GM21723 (cell line): Measurements from ENCODE around the gene SCRG1.

ENCODE experiments used
- ATAC-seq: cut with Tn5 transposase; IDR thresholded peaks from one replicate; pipeline ENCODE4 v1.9.1; 2021; ENCODE audit warnings: mild to moderate bottlenecking, moderate library complexity; ENCODE audit not compliant: unreplicated experiment

The SCRG1 gene

DNA sequence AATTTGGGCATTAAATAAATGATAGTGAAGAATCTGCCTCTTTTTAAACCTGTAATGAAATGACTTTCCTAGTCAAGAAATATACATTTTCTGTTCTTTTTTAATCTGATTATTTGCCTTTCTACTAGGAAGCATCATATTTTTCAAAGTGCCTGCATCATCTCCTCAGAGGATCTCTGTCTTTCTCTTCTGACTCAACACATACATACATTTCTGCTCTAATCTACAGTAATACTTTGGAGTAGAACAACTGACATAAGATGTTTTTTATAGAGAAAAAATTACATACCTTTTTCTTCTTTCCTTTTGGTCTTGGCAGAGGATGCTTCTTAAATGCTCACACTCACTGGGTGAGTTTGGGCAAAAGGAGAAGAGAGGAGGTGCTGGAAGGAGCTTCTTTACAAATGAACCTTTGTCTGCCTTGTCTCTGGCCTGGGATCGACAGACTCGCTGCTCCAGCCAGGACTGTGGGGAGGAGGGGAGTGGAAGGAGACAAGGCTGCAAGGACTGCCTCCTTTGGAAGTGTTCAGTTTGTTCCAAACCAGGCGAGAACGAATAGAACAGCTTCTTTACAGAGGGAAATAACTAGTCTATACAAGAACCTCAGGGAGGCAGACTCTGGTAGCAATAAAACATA, at the start of gene SCRG1:
Gene SCRG1 (minus strand): TSS at position 338 of the 637 bp plus-strand sequence. CDS start 7,702 bp downstream, outside the sequence.
- ATAC-seq, result no peak

DNA sequence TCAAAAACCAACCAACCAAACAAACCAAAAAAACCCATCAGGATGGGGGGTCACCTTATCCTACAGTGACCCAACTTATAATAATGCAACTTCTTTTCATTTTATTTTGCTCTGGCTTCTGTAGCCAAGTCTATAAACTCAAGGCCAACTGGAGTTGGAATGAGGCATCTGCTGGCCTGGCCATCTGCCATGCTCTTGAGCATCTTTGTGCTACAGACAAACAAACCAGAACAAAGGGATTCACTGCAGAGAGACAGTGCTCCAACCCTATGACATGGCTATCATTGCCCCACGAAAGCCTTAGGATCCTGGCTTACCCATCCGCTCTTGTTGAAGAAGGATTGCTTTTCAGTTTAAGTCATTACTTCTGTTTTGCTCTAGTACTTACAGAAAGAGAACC, 49.2 kb upstream of the SCRG1 start:
- no peak for ATAC-seq

DNA sequence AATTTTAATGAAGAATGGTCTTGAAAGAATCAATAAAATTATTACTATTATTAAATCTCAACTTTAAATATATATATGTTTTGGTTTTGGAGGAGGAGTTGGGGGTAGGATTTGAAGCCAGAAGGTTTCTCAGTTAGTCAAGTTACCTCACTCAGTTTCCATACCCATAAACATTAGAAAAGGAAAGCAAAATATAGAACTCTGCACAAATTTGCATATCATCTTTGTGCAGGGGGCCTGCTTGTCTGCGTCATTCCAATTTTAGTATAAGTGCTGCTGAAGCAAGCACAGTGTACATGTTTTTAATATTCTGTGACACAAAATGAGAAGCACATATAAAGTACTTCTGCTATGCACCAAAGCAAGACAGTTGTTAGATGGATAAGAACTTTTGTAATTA, 47.5 kb upstream of the SCRG1 start:
- peak; percentile 92 for ATAC-seq

DNA sequence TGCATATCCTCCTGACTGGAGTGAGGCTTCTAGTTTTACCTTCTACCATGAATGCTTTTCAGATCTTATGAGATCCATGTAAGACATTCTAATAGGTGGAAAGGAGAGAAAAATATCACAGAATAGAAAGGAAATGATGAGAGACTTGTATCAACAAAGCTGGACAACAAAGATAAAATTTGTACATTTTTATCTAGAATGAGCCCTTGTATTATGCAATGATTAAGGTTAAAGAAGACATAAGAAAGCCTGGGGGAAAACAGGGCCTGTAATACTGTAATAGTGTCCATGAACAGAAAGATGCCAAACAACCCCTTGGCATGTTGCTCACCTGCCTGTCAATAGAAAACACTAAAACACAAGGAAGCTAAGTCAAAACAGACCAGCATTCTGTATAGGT, 44.2 kb upstream of the SCRG1 start:
- ATAC-seq, result no peak

DNA sequence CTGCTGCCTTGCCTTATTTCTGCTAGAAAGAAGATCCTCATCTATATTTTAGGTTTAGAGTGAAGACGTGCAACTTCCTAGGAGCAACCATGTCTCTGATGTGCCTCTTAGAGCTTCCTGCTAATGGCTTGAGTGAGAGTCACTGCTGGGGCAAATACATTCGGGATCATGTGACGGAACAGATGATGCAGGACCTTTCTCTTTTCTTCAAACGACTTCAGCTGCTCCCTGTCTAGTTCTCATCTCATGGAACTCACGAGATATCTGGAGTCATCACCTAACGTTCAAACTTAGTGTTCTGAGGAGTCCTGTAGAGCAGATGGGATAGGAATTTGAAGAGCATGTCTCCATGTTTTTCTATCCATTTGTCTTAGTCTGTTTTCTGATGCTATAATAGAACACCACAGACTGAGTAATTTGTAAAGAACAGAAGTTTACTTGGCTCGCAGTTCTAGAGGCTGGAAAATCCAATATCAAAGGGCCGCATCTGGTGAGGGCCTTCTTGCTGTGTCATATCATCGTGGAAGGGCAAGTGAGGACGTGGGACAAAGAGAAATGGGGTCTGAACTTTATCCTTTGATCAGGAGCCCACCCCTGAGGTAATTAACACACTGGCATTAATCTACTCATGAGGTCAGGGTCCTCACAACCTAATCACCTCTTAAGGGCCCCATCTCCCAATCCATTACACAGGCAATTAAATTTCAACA, 43.5 kb upstream of the SCRG1 start:
- no peak for ATAC-seq

DNA sequence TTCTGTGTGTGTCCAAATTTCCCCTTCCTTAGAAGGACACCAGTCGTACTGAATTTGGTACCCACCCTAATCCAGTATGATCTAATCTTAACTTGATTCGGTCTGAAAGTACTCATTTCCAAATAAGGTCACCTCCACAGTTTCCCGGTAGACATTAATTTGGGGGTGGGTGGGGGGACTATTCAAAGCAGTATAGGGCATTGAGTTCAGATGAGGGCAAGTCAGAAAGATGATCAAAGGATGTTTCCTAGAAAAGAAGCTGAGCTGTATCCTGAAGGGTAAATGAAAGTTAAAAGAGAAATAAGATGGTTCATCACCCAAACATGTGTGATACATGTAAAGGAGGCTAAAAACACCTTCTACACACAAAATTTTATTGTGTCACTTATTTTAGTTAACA, 42.0 kb upstream of the SCRG1 start:
- no peak for ATAC-seq

DNA sequence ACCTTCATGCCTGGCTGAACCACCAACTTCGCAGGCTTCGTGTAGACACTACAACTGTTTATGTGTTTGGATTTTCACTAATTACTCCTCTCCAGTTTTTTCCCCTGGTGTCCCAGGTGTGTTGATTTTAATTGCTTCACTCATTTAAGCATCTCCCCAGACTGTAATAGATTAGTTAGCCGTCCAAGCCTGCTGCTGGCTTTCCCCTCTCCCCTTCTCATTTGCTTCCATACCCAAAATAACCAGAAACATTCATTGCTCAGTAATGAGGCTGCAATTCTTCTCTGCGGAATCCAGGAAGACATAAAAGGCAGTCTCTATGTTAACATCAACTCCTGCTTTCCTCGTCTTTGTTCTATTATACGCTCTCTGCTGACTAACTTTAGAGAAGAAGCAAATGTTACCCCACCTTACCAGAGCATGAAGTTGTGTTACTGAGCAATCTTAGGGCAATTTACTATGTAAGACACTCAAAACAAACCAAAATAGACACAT, 37.9 kb upstream of the SCRG1 start:
- ATAC-seq, result no peak

DNA sequence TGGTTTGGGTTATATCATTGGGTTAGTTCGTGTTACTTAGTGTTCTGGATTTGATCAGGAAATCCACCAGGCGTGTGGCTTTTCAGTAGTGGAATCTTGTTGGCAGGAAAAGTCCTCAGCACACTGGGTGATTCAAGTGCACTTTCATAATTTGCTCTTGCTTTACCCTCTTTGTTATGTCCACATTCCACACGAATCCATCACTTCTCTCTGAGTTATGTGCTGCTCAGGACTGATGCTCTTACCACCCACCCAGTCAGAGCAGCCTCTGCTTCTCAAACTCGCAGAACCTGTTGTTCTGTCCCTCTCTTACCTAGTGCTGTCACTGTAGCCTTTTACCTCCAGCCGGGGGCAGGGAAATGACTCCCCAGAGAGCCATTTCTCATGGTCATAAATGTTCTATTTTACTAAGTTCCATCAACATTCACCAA, 37.2 kb upstream of the SCRG1 start:
- no peak for ATAC-seq

DNA sequence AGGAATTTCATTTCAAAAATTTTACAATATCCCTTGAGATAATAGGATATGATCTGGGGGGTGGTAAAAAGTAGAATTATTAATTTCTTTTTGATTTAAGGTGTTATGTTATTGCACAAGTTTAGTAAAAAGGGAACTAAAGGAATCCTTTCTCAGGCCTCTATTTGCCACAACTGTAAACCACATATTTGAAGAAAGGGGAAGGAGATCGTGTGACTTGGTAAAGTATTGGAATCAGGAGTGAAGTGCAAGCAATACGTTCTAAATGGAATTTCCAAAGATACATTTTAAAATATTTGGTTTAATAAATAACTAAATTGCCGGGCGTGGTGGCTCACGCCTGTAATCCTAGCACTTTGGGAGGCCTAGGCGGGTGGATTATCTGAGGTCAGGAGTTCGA, 35.3 kb upstream of the SCRG1 start:
- ATAC-seq, result no peak

DNA sequence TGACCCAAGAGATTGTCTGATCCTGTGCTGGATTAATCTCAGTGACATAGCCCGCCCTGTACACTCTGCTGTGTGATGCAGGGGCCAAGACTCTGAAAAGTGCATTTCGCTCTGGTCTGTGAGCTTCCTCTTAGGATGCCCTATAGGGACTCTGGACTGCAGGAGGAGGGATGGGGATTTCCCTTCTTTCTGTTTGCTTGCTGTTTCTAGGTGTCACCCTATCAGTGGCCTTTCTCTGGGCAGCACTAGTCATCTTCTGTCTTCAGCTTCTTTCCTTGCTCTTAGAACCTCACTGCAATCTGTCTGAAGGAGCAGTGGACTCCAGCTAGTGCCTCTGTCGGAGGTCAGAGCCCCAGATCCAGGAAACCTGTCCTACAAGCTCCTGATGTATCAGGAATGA, 34.5 kb upstream of the SCRG1 start:
- no peak for ATAC-seq

DNA sequence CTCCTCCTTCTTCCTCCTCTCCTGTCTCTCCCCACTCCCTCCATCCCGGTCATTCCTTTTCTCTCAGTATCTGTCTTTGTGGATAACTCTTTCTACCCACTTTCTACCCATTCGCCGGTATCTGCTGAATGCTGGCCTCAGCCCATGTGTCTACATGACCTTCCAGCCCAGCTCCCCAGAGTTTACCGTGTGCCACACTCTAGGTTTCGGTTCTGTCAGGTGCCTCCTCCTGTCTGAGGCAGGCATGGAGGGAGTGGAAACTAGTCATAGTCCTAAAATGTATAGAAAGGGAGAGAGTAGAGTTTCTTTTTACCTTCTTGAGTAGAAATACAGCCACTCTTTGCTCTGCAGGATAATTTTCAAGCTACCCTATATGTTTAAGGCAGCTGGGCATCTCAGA, 33.5 kb upstream of the SCRG1 start:
- ATAC-seq, result no peak

DNA sequence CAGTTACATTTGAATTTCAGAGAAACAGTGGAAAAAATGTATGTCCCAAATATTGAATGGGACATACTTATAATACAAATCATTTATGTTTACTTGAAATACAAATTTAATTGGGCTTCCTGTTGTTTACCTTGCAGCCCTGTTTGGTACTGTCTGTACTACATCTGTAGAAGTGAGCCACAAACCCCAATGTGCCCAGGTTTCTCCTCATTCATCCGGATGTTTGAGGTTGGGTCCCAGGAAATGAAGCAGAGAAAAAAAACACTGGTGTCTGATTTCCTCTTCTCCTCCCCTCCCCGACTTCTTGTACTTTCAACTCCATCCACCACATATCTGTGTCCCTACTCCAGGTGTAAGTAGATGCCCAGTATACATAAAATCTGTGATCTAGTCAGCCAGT, 27.1 kb upstream of the SCRG1 start:
- no peak for ATAC-seq

DNA sequence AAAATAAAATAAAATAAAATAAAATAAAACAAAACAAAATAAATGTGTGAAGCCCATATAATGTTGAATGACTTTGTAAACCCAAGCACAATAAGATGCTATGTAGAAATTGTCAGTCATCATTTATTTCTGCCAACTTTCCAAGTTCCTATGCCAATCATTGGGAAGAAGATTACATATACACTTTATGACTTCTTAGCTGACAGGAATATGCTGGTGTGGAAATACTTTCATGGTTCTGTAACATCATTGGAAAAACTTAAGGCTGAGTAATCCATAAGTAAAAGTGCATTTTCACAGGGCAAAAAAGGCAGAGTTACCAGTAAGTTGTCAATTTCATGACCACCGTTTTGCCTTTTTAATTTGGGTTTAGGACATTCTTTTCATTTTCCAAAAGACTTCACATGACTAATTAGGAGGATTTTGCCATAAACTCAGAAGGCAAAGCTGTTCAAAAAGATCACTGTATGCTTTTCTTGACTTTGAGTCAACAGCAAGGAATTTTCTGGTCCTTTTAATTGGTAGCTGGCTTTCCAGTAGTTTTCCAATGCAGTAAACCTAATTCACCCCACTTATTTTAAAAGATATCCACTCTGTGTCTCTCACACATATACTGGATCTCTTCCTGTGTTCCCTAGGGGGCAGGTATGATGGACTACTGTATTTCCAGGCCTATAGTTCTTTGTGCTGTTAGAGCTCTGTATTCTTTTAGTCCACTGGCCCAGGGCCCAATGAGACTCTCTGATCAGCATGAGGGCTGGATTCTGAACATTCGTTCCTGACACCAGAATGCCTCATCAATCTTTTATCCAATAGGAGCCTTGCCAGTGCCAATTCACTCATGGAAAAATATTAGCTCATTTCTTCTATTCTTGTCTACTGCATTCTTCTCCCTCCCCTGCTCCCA, 26.2 kb upstream of the SCRG1 start:
- ATAC-seq, result no peak

DNA sequence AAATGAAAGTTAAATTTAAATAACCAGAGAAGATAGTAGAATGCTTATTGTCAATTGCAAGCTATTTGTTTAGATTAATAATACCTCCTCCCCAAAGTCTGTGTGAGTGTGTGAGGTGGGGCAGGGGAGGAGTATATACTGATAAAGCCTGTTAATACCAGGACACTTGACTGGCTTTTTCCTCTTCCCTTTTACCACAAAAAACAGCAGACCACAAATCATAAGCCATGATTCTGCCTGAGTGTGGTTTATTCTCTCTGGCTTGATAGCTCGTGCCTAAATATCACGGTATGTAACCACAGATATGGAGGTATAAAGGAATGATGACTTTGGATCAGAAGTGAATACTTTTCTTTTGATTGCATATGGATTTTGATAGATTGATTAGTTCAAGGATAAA, 21.9 kb upstream of the SCRG1 start:
- no peak for ATAC-seq

DNA sequence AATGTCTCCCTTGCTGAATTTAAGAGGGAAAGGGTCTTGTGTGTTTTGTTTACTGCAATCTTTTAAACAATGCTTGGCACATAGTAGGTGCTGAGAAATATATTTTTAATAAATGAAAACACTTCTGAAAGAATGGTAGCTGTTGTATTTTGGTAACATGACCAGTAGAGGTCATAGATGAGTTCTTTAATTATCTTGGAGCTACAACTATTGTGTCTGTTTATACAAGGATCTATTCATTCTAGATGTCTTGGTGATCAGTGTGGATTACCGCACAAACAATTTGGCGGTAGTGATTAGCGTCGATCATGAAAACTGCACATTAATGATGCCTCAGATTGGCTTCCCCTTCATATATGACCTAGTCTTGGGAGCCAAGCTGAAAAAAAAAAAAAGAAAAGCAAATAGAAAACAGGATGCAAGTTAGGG, 21.4 kb upstream of the SCRG1 start:
- no peak for ATAC-seq

DNA sequence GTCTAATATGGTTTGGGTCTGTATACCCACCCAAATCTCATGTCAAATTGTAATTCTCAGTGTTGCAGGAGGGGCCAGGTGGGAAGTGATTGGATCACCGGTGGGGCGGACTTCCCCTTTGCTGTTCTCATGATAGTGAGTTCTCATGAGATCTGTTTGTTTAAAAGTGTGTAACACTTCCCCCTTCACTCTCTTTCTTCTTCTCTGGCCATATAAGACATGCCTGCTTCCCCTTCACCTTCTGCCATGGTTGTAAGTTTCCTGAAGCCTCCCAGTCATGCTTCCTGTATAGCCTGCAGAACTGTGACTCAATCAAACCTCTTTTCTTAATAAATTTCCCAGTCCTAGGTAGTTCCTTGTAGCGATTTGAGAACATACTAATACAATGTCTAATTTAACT, 19.7 kb upstream of the SCRG1 start:
- ATAC-seq, result no peak

DNA sequence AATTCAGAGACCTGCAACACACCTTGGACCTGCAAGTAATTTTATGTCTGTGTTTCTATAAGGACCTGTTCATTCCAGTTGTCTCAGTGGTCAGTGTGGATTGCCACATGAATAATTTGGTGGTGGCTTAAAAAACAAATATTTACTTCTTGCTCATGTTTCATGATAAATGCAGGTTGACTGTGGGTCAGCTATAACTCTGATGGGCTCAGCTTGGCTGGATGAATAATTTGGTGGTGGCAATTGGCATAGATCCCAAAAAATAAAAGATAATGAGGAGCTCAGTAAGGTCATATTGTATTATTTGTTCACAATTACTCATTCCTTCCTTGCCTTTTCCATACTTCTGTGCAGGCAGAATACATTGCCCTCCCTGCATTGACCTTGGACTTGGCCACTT, 18.9 kb upstream of the SCRG1 start:
- no peak for ATAC-seq

DNA sequence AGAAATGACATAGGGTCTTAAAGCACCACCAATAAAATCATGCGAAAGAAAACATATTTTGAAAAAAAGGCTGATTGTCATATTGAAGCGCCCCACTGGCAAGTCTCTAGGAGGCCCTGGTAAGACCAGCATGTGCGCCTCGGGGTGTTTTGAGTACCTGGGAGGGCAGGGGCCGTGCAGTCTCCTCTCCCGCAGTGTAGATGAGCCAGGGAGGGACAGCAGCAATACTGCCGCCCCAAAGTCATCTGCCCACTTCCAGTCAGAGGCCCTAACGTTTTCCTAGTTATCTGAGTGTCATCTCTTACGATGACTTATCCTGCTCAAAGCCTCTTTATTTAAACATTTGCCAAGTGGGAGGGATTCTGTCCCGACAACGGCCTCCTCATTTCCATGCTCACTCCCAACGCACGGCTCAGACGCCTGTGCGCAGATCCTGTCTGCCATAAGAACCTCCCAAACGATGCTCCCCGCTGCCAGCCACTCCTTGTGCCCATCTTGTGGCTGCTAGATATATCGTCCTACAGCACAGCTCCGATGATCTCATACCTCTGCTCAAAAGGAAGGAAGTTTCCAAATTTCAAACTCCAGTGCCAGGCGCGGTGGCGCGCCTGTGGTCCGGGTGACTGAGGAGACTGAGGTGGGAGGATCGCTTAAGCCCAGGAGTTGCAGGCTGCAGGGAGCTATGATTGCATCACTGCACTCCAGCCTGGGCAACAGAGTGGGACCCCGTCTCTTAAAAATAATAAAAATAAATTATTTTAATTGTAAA, 17.2 kb upstream of the SCRG1 start:
- ATAC-seq, result no peak

DNA sequence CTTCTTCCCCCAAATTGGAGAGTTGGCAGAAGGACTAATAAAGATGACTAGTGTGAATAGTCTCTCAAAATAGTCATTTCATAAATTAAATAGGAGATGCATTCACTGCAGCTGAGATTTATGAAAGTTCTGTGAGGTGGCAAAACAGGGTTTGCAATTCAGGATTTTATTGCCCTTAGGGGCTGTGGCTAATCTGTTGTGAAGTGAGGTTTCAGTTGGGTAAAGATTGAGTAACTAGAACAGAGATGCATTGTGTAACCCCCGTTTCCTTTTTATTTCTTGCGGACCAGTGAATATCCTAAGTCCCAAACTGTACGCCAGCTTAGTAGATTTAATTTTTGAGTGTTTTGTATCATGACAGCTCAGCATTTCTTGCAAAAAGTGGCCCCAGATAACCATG, 16.2 kb upstream of the SCRG1 start:
- no peak for ATAC-seq

DNA sequence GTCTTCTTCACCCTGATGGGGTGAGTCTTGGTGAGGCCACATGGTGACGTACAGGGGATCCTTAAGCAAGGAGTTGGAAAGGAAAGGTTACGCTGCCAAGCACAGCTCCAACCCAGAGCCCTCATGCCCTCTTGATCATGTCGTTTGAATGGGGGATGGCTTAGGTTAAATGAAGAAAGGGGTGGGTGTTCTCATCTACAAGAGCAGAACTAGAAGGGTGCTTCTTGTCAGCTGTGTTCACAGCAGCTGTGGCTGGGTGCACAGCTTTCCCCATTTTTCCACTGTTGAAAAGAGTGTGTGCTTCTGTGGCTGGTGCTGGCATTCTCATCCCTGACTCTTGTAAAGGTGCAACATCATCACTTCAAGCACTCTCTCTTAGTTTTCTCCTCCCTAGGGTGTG, 15.5 kb upstream of the SCRG1 start:
- ATAC-seq, result no peak

DNA sequence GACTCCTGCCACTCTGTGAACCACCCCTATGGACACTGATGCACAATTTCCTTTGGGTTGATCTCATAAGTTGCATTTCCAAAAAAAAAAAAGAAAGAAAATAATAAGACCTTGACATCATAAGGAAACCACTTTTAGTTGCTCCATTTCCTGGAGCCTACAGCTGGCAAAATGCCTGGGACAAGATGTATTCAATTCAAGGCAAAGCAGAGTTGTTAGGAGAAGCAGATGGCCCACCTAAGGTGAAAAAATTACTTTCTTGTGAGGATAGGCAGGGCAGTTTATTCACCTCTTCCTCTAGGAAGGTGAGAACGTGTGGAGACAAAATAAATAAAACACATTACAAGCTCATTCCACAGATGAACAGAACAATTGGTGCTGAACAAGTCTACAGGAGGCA, 14.1 kb upstream of the SCRG1 start:
- no peak for ATAC-seq
